HL-60 (cell line): ENCODE results near the gene FAS.

Experiments used
- GABPA ChIP-seq: IDR thresholded peaks from 2 replicates; pipeline ENCODE4 v1.6.1; 2012; ENCODE audit warnings: low read depth
- POLR2AphosphoS5 ChIP-seq: IDR thresholded peaks from 2 replicates; pipeline ENCODE4 v1.6.1; 2012; ENCODE audit warnings: low read depth
- SPI1 ChIP-seq: IDR thresholded peaks from 2 replicates; pipeline ENCODE4 v1.6.1; 2012; ENCODE audit warnings: low read depth, mild to moderate bottlenecking, borderline replicate concordance
- TF ChIP-seq, protein P1 (sequence below): IDR thresholded peaks from one replicate; pipeline ENCODE4 v1.5.1; 2011; ENCODE audit warnings: low read length, control low read depth, inconsistent platforms; ENCODE audit not compliant: insufficient read depth
- TF ChIP-seq, protein P2 (sequence below): IDR thresholded peaks from 2 replicates; pipeline ENCODE4 v1.6.1; 2012; ENCODE audit warnings: low read depth; ENCODE audit not compliant: insufficient replicate concordance

DNA sequence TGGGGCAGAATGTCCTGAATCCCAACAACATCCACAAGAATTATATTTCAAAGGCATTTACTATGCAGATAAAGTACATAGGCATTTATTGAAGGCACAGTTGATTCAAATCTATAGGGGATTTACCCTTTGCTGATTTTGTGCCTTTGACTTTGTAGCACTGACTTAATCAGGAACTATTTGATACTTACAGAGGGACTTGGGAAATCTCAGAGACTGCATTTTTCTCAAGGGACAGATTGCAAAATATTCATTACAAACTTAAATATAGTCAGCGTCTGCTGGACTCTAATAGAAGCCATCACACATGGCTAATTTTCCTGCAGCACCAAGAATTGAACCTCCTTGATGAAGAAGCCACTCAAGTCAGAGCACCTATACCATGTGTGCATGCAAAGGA lies 44.9 kb downstream of the FAS start:
- TF ChIP-seq, protein P1, sequence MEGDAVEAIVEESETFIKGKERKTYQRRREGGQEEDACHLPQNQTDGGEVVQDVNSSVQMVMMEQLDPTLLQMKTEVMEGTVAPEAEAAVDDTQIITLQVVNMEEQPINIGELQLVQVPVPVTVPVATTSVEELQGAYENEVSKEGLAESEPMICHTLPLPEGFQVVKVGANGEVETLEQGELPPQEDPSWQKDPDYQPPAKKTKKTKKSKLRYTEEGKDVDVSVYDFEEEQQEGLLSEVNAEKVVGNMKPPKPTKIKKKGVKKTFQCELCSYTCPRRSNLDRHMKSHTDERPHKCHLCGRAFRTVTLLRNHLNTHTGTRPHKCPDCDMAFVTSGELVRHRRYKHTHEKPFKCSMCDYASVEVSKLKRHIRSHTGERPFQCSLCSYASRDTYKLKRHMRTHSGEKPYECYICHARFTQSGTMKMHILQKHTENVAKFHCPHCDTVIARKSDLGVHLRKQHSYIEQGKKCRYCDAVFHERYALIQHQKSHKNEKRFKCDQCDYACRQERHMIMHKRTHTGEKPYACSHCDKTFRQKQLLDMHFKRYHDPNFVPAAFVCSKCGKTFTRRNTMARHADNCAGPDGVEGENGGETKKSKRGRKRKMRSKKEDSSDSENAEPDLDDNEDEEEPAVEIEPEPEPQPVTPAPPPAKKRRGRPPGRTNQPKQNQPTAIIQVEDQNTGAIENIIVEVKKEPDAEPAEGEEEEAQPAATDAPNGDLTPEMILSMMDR = no peak
- no peak for TF ChIP-seq POLR2AphosphoS5
- TF ChIP-seq GABPA = no peak
- TF ChIP-seq, protein P2, sequence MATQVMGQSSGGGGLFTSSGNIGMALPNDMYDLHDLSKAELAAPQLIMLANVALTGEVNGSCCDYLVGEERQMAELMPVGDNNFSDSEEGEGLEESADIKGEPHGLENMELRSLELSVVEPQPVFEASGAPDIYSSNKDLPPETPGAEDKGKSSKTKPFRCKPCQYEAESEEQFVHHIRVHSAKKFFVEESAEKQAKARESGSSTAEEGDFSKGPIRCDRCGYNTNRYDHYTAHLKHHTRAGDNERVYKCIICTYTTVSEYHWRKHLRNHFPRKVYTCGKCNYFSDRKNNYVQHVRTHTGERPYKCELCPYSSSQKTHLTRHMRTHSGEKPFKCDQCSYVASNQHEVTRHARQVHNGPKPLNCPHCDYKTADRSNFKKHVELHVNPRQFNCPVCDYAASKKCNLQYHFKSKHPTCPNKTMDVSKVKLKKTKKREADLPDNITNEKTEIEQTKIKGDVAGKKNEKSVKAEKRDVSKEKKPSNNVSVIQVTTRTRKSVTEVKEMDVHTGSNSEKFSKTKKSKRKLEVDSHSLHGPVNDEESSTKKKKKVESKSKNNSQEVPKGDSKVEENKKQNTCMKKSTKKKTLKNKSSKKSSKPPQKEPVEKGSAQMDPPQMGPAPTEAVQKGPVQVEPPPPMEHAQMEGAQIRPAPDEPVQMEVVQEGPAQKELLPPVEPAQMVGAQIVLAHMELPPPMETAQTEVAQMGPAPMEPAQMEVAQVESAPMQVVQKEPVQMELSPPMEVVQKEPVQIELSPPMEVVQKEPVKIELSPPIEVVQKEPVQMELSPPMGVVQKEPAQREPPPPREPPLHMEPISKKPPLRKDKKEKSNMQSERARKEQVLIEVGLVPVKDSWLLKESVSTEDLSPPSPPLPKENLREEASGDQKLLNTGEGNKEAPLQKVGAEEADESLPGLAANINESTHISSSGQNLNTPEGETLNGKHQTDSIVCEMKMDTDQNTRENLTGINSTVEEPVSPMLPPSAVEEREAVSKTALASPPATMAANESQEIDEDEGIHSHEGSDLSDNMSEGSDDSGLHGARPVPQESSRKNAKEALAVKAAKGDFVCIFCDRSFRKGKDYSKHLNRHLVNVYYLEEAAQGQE = no peak
- no peak for TF ChIP-seq SPI1
